ENCODE measurements around the gene NTN5. TPM values are rescaled to one million over a fixed set of nuclear protein-coding genes. Genes with fewer than 3 reads are reported as not detected.

The NTN5 gene
- total RNA-seq, 1 donor from 2014 or later, result 0.14 TPM

Other genes starting within 250 kb of the NTN5 start
- 17.7 TPM for gene GRWD1, start 227.0 kb downstream of the NTN5 start, total RNA-seq
- gene KCNJ14, start 217.4 kb downstream of the NTN5 start, total RNA-seq, result 0.19 TPM
- 30.7 TPM for gene CYTH2, start 203.6 kb downstream of the NTN5 start, total RNA-seq
- 0.70 TPM for gene LMTK3, start 161.2 kb downstream of the NTN5 start, total RNA-seq
- gene SULT2B1, start 120.8 kb downstream of the NTN5 start, total RNA-seq, result 0.43 TPM
- gene SPACA4, start 66.3 kb downstream of the NTN5 start, total RNA-seq, result not detected
- not detected for gene FAM83E, start 57.9 kb downstream of the NTN5 start, total RNA-seq
- 604 TPM for gene RPL18, start 53.8 kb downstream of the NTN5 start, total RNA-seq
- gene SPHK2, start 53.5 kb downstream of the NTN5 start, total RNA-seq, result 7.2 TPM
- 15.2 TPM for gene DBP, start 35.6 kb downstream of the NTN5 start, total RNA-seq
- 8.4 TPM for gene CA11, start 26.8 kb downstream of the NTN5 start, total RNA-seq
- gene FUT2, start 23.0 kb upstream of the NTN5 start, total RNA-seq, result not detected
- gene MAMSTR, start 46.7 kb upstream of the NTN5 start, total RNA-seq, result 4.2 TPM
- 15.3 TPM for gene RASIP1, start 67.6 kb upstream of the NTN5 start, total RNA-seq
- gene IZUMO1, start 73.9 kb upstream of the NTN5 start, total RNA-seq, result 0.49 TPM
- gene FUT1, start 79.6 kb upstream of the NTN5 start, total RNA-seq, result 2.1 TPM
- gene FGF21, start 82.5 kb upstream of the NTN5 start, total RNA-seq, result not detected
- gene BCAT2, start 138.0 kb upstream of the NTN5 start, total RNA-seq, result 63.2 TPM
- gene HSD17B14, start 163.5 kb upstream of the NTN5 start, total RNA-seq, result 1.0 TPM
- gene PLEKHA4, start 195.6 kb upstream of the NTN5 start, total RNA-seq, result 23.8 TPM
- gene PPP1R15A, start 199.4 kb upstream of the NTN5 start, total RNA-seq, result 64.8 TPM
- gene TULP2, start 225.7 kb upstream of the NTN5 start, total RNA-seq, result not detected
- 246 TPM for gene NUCB1, start 227.3 kb upstream of the NTN5 start, total RNA-seq

Measured in Right ventricle myocardium inferior (tissue), 1 donor.